Skin epidermis (tissue), 12 donors: Measurements from ENCODE around the gene ENAM.
"Not testable (repeated sequence)": the region's sequence is repeated elsewhere in the genome, so short reads cannot be mapped to it uniquely, and the experiment has no call there.

Experiments used
- H3K27ac ChIP-seq, 21 experiments: fragments of 200-600 bp; sonication (generic) in 11 of 21; one replicate each; pipeline ENCODE4 v1.5.0; 2020; ENCODE audit warnings: mild to moderate bottlenecking in 3 of 21, inconsistent platforms in 2 of 21, moderate library complexity in 2 of 21
- H3K4me3 ChIP-seq, 7 experiments: fragments of 200-600 bp; sonication (generic) in 2 of 7; one replicate each; pipeline ENCODE4 v1.5.0; 2020; ENCODE audit warnings: inconsistent platforms in 2 of 7, mild to moderate bottlenecking in 2 of 7, moderate library complexity in 1 of 7

Gene ENAM

DNA sequence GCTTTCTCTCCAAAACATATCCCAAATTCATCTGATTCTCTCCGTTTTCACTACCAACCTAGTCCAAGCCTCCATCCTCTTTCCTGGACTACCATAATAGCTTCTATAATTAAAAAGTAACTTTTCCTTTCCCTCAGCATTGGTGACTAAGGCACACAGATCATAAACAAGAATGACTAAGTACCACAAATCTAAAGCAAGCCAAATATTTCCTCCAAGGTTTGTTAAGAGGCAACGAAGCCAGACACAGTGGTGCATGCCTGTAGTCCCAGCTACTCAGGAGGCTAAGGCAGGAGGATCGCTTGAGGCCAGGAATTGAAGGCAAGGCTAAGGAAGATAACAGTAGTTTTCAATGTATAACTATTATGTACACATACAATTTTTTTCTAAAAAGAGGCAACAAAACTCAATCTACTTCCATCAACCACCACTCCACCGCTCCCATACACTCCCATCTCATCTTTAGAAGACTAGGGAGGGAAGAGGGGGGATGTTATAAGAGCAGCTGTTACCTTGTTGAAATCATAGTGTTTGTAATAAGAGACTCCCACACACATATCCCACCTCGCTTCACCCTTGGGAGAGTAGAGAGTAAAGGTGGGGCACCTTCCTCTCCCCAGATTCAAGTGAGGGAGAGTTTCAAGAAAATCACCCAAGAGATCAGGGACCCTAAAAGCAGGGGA is 41.9 kb downstream of the ENAM start:
- Histone ChIP-seq H3K4me3 (no peak overlapping the region), H3K27ac (no peak overlapping the region)

DNA sequence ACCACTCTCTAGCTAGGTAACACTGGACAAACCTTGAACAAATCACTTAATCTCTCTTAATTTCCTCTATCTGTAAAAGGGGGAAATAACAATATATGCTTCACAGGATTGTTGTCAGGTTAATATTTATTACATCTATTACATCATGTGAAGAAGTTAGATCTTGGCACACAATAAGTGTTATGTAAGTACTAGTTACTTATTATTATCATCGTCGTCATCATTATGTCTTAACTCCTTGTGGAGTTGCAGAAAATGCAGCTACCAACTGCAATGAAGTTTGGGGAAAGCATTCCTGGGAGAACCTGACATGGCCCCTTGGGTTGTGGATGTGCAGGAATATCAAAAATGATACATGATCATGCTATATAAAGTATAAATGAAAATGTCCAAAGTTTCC is 42.5 kb downstream of the ENAM start:
- Histone ChIP-seq H3K27ac (no peak overlapping the region), H3K4me3 (no peak overlapping the region)

DNA sequence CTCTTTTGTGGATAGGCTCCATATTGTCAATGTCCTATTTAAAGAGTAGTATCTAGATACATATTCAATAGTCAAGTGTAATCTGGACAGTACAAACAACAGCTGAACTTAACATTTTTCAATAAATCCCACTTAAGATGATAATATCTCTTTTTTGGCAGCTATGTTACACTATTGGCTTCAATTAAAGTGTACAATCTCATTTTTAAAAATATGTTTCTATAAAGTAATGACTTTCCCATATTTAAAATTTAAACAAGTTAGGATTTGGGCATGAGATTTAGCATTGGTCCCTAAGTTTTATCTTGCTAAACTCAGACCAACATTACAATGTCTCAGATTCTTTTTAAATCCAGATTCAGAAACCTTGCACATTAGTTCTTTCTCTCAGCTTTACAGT is 45.6 kb downstream of the ENAM start:
- no peak overlapping the region for H3K27ac ChIP-seq
- H3K4me3 ChIP-seq, result no peak overlapping the region

- H3K4me3 ChIP-seq, result no peak overlapping the region
- H3K27ac ChIP-seq, result no peak overlapping the region
Observed at GRCh38 chr4:70674731-70675130, 46.2 kb downstream of the ENAM start.

DNA sequence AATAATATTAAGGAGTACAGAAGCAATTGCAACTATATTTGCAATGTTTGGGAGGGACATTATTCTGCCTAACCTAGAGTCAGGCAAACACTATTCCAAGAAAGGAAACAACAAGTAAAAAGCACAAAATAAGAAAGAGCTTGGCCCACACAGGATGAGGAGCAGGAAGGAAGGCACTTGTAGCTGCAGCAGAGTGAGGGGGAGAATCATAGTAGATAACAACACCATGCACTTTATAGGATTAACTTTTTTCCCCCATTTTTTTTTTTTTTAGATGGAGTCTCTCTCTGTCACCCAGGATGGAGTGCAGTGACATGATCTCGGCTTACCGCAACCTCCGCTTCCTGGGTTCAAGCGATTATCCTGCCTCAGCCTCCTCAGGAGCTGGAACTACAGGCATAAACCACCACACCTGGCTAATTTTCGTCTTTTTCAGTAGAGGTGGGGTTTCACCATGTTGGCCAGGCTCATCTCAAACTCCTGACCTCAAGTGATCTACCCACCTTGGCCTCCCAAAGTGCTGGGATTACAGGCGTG is 48.1 kb downstream of the ENAM start:
- no peak overlapping the region for H3K27ac ChIP-seq
- H3K4me3 ChIP-seq, result no peak overlapping the region

- Histone ChIP-seq H3K4me3 (no peak overlapping the region), H3K27ac (no peak overlapping the region)
Observed at GRCh38 chr4:70678383-70678999, 49.9 kb downstream of the ENAM start.

GRCh38 chr4:70680934-70681333 is 52.4 kb downstream of the ENAM start:
- no peak overlapping the region for H3K27ac ChIP-seq
- no peak overlapping the region for H3K4me3 ChIP-seq

DNA sequence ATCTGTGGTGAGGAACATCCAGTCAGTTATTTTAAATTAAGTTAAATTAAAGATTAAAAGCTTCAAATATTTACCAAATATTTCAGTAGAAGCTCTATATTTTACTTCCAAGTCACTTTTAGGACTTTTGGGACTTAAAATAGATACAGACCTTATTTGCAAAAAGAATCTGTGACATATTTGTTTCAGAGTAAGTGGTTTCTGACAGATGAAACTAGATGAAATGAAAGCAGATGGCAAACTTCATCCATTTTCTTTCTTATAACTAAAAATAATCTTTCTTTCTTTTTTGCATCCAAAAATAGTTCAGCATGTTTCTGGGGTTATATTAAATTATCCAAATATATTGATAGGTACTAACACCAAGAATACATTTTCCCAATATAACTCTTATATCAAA is 53.2 kb downstream of the ENAM start:
- Histone ChIP-seq H3K27ac (no peak overlapping the region), H3K4me3 (no peak overlapping the region)

DNA sequence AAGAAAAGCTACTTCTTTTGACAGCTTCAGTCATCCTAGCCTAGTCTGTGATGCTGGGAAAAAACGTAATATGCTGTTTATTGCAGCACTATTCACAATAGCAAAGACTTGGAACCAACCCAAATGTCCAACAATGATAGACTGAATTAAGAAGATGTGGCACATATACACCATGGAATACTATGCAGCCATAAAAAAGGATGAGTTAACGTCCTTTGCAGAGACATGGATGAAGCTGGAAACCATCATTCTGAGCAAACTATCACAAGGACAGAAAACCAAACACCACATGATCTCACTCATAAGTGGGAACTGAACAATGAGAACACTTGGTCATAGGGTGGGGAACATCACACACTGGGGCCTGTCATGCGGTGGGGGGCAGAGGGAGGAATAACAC is 53.6 kb downstream of the ENAM start:
- H3K4me3 ChIP-seq, H3K27ac ChIP-seq: not testable (repeated sequence)

DNA sequence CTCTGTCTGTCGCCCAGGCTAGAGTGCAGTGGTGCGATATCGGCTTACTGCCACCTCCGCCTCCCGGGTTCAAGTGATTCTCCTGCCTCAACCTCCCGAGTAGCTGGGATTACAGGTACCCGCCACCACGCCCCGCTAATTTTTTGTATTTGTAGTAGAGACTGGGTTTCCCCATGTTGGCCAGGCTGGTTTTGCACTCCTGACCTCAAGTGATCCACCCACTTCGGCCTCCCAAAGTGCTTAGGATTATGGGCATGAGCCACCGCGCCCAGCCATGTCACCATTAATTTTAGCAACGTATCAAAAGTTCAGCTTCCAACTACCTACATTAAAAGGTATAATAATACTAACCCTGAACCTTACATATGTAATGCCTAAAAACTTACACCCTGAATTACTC is 58.8 kb downstream of the ENAM start:
- Histone ChIP-seq H3K4me3 (peak overlapping the region; percentile 70 to 96 (median 92)), H3K27ac (peak overlapping the region; percentile 60 to 98 (median 94))

GRCh38 chr4:70687821-70688794 is 59.6 kb downstream of the ENAM start, which contains the start of gene UTP3:
Gene UTP3, plus strand, starts transcription at chr4:70688532. Its CDS starts 146 bp downstream, at chr4:70688678.
- peak within 1 kb of the TSS; percentile 60 to 98 (median 94) for H3K27ac ChIP-seq
- H3K4me3 ChIP-seq, result peak within 1 kb of the TSS; percentile 70 to 96 (median 92)

GRCh38 chr4:70688795-70689231 is 60.3 kb downstream of the ENAM start:
- Histone ChIP-seq H3K4me3 (peak overlapping the region; percentile 70 to 96 (median 92)), H3K27ac (peak overlapping the region; percentile 17 to 98 (median 93))

- H3K4me3 ChIP-seq, result no peak overlapping the region
- H3K27ac ChIP-seq, result peak overlapping the region in 1 of 21 experiments; percentile 32
Observed at GRCh38 chr4:70691661-70692060, 63.1 kb downstream of the ENAM start.

DNA sequence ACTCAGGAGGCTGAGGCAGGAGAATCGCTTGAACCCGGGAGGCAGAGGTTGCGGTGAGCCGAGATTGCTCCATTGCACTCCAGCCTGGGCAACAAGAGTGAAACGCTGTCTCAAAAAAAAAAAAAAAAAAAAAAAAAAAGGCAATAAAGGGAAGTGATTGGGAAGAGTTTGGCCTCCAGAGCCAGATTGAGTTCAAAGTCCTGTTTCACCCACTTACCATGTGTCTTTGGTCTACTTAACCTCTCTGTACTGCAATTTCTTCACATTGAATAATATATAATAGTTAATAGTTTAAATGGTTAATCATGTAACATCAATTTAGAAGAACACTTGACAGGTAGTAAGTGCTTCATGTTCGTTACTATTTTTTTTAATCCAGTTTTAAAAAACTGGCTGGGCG is 66.1 kb downstream of the ENAM start:
- H3K4me3 ChIP-seq, H3K27ac ChIP-seq: not testable (repeated sequence)
